GM19468 (cell line): ENCODE results near the gene CLEC3B.
"Not testable (repeated sequence)": the region's sequence is repeated elsewhere in the genome, so short reads cannot be mapped to it uniquely, and the experiment has no call there.

ENCODE experiments used
- ATAC-seq: cut with Tn5 transposase; IDR thresholded peaks from one replicate; pipeline ENCODE4 v1.9.1; 2021; ENCODE audit warnings: mild to moderate bottlenecking, moderate library complexity, moderate number of reproducible peaks; ENCODE audit not compliant: unreplicated experiment; ENCODE audit errors: extremely low read depth

Gene CLEC3B, protein sequence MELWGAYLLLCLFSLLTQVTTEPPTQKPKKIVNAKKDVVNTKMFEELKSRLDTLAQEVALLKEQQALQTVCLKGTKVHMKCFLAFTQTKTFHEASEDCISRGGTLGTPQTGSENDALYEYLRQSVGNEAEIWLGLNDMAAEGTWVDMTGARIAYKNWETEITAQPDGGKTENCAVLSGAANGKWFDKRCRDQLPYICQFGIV

DNA sequence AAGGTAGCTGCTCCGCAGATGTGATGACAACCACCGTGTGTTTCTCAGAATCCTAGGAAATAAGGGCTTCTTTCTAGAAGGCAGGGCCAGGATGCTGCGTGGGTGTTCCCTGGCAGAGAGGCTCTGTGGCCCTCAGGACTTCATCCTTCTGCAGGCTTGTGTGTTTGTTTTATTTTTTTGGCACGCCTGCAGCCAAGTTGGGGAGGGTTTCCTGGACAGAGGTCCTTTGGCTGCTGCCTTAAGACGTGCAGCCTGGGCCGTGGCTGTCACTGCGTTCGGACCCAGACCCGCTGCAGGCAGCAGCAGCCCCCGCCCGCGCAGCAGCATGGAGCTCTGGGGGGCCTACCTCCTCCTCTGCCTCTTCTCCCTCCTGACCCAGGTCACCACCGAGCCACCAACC, at the start of gene CLEC3B:
CLEC3B (plus strand) TSS at position 266 of the 400 bp plus-strand sequence; CDS start at position 326, 60 bp downstream.
- no peak for ATAC-seq

DNA sequence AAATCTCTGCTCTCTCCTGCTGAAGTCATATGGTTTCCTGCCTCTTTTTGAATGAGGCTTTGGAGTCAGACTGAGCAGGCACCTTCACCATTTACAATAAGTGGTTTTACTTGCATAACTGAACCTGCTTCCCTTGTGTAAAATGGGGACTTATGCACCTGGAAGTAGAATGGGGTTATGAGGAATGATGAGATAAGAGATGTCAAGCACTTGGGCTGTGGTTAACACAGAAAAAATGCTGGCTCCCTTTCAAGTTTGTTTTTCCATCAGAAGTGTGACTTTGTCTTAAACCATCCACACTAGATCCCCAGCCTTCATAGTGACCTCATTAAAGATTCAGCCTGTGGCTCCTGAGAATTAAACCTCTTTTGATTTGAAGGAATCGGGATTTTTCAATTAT, 44.9 kb upstream of the CLEC3B start:
- ATAC-seq, result no peak

DNA sequence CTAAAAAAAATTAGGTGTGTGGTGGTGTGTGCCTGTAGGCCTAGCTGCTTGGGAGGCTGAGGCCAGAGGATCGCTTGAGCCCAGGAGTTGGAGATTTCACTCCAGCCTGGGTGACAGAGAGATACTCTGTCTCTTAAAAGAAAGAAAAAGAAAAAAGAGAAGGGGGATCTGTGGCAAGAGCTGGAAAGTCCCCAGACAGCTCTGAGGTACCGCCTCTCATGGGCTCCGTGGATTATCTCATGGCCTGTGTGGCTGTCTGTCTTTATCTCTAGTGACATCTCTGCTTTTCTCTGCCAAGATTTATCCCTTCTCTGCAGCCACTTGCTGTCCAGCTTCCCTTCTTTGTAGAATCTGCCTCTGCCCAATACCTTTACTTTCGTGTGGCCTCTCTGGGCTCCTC, 44.4 kb upstream of the CLEC3B start:
- no peak for ATAC-seq

DNA sequence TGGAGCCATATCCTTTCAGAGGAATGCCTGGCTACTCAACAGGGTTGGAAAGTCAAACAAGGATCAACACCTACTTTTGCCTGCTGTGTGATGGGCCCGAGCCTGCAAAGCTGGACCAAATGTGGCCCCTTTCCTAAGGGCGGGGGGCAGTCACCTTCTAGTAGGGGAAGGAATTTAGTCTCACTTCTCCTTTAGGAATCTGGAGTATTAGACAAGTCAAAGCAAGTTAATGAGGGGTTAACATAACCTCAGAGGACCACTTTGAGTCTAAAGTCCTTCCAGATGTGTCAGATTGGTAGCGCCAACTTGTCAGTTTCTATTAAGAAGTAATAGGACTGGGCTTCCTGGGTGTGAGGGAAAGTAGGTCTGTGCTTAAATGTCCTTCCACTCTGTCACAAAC, 43.3 kb upstream of the CLEC3B start:
- no peak for ATAC-seq

DNA sequence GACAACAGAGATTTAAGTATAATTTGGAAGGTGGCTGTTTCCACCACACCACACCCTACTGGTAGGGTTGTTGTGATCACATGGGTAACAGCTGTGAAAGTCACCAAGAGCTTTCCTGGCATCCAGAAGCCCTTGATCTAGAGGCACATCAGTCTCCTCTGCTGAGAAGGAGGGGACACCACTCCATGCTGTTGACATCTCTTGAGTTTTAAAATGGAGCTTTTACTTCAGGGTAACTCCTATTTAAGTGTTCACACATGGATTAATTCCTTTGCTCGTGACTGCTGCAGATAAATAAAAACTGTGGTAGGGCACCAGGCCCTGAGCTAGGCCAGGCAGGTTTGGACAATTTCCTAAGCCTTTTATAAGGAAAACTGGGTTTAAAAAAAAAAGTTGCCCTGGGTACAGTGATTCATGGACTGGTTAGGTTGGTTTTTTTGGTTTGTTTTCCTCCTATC, 42.6 kb upstream of the CLEC3B start:
- no peak for ATAC-seq

DNA sequence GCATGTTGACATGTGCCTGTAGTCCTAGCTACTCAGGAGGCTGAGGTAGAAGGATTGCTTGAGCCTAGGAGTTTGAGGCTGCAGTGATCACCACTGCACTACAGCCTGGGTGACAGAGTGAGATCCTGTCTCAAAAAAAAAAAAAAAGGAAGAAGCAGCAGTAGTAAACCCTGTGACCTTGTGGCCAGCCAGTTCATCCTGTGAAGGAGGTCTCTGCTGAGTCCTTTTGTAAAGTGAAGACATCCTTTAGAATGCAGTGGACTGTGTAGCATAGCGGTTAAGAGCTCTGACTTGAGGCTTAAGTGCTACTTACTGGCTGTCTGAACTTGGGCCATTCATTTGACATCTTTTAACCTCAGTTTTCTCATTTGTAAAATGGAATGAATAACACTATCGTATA, 41.8 kb upstream of the CLEC3B start:
- ATAC-seq, result no peak

DNA sequence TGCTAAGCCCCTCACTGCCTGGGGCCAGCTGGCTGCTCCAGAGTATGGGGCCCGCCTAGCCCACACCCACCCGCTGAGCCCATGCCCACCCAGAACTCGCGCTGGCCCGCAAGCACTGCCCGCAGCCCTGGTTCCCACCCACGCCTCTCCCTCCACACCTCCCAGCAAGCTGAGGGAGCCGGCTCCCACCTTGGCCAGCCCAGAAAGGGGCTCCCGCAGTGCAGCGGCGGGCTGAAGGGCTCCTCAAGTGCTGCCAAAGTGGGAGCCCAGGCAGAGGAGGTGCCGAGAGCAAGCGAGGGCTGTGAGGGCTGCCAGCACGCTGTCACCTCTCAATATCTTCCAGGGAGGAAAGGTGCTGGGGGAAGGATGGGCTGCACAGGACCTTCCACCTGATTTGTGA, 39.8 kb upstream of the CLEC3B start:
- not testable (repeated sequence) for ATAC-seq

DNA sequence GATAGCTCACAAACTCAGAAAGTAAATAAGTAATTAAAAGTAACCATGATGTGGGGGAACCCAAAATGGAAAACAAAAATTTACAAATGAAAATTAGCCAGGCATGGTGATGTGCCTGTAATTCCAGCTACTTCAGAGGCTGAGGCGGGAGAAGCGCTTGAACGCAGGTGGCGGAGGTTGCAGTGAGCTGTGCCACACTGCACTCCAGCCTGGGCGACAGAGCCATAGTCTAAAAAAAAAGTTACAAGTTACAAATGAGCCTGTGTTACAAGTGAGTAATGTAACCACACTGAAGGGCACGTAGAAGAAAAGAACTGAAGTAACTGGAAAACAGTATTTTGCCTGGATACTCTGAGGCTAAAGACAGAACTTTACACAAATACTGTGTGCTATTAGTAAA, 38.8 kb upstream of the CLEC3B start:
- ATAC-seq, result no peak

DNA sequence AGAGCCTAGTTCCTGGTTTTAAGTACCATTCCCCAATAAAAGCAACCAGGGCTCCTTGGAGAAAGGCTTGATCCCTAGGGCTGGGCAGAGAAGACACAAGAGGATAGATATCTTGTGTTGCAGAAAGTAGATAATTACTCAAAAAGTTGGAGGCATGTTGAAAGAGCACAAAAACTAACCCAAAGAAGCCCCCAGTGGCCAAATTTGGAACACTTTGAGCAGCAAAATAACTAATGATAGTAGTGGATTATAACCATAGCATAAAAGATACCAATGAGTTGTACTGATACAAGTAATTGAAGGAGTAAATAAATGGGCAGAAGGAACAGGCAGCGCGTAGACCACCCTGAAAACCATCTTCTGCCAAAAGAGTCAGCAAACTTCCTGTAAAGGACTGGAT, 38.0 kb upstream of the CLEC3B start:
- ATAC-seq, result no peak

DNA sequence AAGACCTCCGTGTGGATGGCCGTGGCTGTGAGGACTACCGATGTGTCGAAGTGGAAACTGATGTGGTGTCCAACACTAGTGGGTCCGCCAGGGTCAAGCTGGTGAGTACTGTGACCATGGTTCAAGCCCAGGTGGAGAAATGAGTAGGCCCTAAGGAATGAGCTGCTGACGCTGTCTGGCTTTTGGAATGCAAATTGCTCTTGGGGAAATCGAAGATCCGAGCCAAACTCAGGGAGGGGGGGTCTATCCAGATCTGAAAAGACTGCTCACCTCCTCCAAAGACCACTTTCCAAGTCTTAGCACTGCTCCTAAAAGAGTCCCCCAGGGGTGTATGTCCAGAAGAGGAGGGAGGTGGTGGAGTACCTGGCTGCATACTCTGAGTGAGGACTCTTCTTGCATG, 37.0 kb upstream of the CLEC3B start:
- no peak for ATAC-seq

DNA sequence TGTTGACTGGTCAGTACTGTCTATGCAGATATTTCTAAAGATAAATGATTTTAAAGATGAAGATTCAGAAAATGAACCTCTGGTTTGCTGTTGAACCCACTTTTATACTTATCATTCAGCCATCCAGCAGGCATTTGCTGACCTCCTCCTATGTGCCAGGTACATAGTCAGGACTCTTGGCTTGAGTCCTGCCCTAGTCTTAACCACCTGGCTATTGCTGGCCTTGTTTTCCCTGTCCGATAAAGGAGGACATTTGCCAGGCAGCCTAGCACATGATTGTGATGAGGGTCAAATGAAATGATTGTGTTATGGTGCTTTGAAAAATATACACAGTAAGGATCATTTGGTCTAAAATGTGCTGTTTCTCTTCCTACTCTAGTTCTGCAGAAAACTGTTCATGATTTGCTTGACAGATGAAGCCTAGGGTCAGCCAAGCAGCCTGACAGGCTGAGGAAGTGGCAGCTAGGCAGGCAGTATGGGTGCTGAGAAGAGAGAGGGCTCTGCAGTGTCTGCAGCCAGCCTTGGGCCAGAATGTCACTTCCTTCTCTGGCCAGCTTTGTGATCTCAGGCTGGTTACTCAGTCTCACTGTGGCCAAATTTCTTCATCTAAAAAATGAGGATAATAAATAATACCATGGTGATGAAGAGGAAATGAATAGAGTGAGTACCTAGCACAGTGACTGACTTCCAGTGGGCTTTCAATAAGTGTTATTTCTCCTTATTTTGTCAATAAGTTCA, 36.3 kb upstream of the CLEC3B start:
- no peak for ATAC-seq

DNA sequence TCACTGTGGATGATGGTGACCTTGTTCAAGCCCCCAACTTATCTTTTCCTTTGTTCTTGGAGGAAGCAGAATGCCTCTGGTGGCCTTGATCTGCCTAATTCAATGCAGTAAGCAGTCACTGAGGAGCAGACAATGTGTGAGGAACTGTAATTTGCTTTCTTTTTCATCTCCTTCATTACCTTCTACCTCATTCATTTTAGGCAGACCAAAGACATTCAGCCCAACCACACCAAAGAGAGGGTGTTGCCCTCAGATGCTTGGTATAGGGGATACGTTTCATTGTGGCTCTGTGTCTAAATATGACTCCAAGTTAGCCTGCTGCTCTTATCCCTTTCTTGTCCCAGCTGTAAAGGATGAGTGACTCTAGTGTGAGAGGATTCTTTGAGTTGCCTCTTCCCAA, 34.8 kb upstream of the CLEC3B start:
- ATAC-seq, result no peak

DNA sequence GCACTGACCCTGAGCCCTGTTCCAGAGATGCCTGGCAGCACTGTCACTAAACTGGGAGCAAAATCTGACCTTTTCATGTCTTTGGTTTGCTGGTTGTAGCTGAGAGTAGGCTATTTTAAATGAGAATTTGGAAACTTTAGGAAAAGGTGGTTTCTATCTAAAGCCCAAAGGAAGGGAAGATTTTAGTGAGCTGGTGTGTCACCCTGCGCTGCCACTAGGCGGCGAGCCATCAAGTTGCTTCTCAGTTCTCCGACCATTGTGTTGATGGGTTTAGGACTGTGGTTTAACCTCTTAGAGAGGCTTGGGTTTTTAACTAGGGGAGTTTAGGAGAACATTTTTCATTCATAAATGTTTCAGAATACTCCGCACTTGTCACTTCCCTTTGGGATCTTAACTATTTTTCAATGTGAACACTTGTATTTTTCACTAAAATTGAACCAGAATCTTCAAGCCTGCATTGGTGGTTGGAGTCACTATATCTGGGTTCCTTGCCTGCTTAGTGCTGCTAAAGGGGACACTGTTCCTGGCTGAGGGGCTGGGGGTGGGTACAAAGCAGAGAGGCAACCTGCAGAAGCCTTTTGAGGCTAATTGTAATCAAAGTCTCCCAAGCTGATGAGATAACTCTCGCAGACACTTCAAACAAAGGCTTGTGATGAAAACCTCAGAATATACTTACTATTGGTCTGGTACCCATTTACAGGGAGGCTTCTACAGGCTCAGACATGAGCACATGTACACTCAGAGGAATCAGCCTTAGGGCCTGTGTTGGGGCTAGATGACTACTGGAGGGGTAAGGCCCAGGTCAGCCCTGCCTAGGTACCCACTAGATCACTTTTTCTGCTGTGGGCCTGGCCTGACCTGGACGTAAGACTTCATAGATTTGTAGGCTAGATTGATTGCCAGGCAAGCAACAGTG, 33.3 kb upstream of the CLEC3B start:
- no peak for ATAC-seq

DNA sequence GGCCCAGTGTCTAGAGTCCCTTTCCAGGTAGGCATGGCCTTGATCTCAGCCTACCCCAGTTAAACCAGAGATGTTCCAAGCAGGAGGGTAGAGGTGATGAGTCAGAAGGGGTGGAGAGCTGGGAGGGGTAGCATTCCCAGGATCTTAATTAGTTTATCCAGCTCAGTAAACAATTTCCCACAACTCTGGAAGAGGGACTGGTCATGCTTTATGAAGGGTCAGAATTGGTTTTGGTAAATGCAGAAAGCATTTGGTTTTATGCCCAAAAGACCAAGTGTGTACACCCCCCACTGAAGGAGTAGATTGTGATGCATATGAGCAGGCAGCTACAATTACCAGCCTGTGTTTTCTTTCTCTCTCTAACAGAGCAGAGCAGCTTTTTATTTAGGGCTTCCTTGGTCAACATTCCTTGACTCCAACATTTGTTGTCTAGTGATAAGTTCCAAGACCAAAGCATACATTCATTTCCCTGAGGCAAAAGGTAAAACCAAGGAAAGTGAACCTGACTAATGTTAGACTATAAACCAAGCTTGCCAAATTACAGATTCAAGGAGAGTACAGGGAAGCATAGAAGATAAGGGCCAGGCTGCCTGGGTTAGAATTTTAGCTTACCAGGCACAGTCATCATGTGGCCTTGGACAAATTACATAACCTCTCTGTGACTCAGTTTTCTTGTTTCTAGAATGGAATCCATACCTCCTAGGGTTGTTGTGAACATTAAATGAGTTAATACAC, 32.5 kb upstream of the CLEC3B start:
- ATAC-seq, result no peak

DNA sequence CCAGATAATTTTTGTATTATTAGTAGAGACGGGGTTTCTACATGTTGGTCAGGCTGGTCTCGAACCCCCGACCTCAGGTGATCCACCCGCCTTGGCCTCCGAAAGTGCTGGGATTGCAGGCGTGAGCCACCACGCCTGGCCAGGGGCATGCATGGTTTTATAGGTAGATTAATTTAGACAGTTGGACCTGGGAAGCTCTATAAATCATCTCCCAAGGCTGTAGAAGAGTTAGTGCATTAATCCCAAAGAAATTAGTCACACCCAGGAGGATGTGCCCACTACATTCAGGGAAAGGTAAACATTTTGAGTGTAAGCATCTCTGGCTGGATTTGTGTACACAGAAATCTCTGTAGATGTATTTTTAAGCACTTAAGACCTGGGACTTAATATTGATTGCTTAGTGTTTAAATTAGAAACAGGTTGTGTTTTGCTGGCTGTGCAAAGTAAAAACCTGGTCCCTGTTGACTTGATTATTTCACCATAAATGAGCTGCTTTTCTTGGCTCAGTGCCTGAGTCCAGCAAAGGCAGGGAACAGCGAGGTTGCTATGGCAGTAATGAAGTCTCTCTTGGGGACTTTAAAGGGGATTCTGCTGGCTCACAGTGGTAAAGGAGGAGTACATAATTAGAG, 30.8 kb upstream of the CLEC3B start:
- no peak for ATAC-seq

DNA sequence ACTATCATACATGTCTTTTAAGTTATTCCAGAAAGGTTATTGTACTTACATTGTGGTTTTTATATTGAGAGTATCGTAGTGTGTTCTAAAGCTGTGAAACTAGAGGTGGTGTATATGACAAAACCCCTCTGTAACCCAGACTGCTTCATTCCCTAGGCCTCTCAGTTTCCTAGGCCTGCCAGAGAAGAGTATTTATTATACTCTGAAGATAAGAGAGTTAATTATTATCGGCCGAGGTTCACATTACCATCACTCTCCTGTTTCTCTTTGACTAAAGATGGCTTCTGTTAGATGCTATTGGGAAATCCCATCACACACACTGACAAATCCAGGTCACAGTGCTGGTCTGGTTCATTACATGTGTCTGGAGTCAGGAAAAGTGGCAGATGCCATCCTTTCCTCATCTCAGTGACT, 29.5 kb upstream of the CLEC3B start:
- ATAC-seq, result no peak

DNA sequence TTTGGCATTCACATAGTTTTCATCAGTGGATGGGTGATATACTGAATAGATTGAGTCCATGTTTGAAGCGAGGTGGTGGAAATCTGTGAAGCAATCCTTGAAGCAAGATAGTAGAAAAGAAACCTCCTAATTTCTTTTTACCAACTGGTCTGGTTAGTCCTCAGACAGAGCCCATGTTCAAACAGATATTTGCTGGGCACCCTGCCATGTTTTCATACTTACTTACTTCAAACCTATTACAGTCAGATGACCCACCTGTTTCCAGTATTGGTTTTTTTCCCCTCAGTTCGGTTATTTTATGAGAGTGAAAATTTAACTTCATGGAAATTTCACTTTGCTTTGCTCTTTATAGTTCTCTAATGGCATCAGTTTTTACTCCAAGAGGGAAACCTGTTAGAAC, 26.3 kb upstream of the CLEC3B start:
- no peak for ATAC-seq

DNA sequence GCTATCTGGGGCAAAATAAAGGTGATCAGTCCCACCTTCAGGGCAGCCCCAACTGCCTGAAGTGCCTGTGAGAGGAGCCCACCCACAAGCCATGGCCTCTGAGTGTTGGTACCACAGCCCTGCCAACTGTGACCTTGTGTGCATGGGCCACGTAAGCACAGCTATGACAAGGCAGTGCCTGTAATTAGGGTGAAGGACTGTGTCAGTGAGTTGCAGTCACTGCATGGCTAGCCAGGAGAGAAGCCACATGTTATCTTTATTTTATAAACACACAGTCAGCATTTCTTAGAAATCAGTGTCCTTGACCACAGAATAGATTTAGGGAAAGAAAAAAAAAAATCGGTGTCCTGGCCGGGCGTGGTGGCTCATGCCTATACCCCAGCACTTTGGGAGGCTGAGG, 25.3 kb upstream of the CLEC3B start:
- no peak for ATAC-seq

DNA sequence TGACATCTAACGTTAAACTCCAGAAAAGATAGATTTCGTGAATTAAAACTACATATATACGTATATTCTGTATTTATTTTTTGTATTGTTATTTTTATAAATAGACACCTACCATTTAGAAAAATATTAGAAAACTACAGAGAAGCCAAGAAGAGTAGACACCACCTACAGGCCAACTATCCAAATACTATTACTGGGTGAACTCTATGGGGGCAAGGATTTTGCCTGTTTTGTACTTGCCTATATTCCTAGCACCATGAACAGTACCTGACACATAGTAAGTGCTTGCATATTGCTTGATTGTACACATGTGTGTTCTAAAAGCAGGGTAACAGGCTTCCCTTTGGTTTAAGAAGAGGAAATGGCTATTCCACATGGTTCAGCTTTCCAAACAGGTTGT, 24.4 kb upstream of the CLEC3B start:
- ATAC-seq, result no peak

DNA sequence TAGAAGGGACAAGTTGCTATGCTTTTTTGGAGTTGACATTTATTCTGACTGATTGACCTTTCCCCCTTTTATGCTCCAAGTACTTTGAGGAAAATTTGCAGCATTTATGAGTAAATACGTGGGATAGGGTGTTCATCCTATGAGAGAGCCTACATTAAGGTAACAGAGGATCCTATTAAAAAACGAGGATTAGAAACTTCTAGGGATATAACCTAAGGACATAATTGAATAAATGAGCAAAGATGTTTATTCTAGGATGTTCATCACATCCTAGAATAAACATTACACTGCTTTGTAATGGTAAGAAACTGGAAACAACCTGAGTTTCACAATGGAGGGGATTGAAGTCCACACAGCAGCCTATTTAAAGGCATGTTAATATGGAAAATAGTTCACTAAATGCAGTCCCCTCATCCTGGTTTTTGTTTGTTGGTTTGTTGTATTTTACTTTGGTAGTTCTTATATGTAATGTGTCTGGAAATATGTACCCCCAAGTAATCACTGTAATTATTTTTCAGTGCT, 23.9 kb upstream of the CLEC3B start:
- no peak for ATAC-seq
